H1 (cell line): Measurements from ENCODE around the gene DERL2. TPM values are rescaled to one million over a fixed set of nuclear protein-coding genes. Genes with fewer than 3 reads are reported as not detected.

Source experiments
- CTCF ChIA-PET: fragments of 300-600 bp; sonication (Branson Sonifier 250); formaldehyde crosslinking; loops from one replicate; lab custom pipeline; 2021; ENCODE audit not compliant: partially characterized antibody; lab: Charles Lee
- POLR2A ChIA-PET: fragments of 300-600 bp; sonication (Branson Sonifier 250); formaldehyde crosslinking; loops from one replicate; lab custom pipeline; 2021; ENCODE audit warnings: inconsistent platforms; ENCODE audit not compliant: partially characterized antibody; lab: Charles Lee
- DNase-seq, 2 experiments: peaks; one replicate each; pipeline versions ENCODE4 v3.0.0 to v3.0.0-alpha.2; 2010 to 2022; ENCODE audit warnings: low spot score in 2 of 2, low read depth in 1 of 2, mixed read lengths in 1 of 2
- FAIRE-seq: peaks from 2 replicates; lab custom pipeline; 2011; peaks lifted over from hg19 to GRCh38; lab: Jason Lieb, UNC
- H2AFZ ChIP-seq: 2 replicates; pipeline ENCODE4 v1.8.1; 2012; ENCODE audit warnings: low read length, inconsistent platforms
- H2AK5ac ChIP-seq: 2 replicates; pipeline ENCODE4 v1.6.1; 2013; ENCODE audit warnings: low read depth, low read length
- H2BK120ac ChIP-seq: replicated peaks from 2 replicates; pipeline ENCODE3; 2013; ENCODE audit warnings: low read depth, low read length, inconsistent platforms
- H2BK12ac ChIP-seq: 2 replicates; pipeline ENCODE4 v1.6.1; 2013; ENCODE audit warnings: low read depth, low read length
- H2BK15ac ChIP-seq: 2 replicates; pipeline ENCODE4 v1.6.1; 2013; ENCODE audit warnings: low read length
- H2BK20ac ChIP-seq: 2 replicates; pipeline ENCODE4 v1.6.1; 2013; ENCODE audit warnings: low read length
- H2BK5ac ChIP-seq: 2 replicates; pipeline ENCODE4 v1.6.1; 2013; ENCODE audit warnings: low read depth, low read length
- H3K14ac ChIP-seq: 2 replicates; pipeline ENCODE4 v1.6.1; 2013; ENCODE audit warnings: inconsistent platforms; ENCODE audit not compliant: insufficient read length
- H3K18ac ChIP-seq: 2 replicates; pipeline ENCODE4 v1.6.1; 2013; ENCODE audit warnings: low read length; ENCODE audit errors: extremely low read depth
- H3K23ac ChIP-seq: 2 replicates; pipeline ENCODE4 v1.6.1; 2013; ENCODE audit warnings: inconsistent platforms; ENCODE audit not compliant: insufficient read length
- H3K23me2 ChIP-seq: 2 replicates; pipeline ENCODE4 v1.6.1; 2013; ENCODE audit warnings: low read depth, low read length
- H3K27ac ChIP-seq: 2 replicates; pipeline ENCODE4 v1.6.1; 2011; ENCODE audit warnings: low read depth, low read length, inconsistent platforms
- H3K27me3 ChIP-seq, 4 experiments: replicated peaks in 1 of 4; 1 replicate in 1 of 4; 2 replicates in 3 of 4; pipeline versions ENCODE4 v1.6.1 to v1.8.1; 2011 to 2013; ENCODE audit warnings: low read length in 3 of 4, mild to moderate bottlenecking in 3 of 4, inconsistent platforms in 2 of 4, mixed read lengths in 2 of 4, moderate library complexity in 1 of 4; ENCODE audit not compliant: control insufficient read depth in 3 of 4, insufficient read depth in 3 of 4; ENCODE audit errors: extremely low read depth in 1 of 4
- H3K36me3 ChIP-seq, 4 experiments: 2 replicates each; pipeline versions ENCODE4 v1.6.1 to v1.8.1; 2011 to 2013; ENCODE audit warnings: mild to moderate bottlenecking in 4 of 4, low read length in 3 of 4, moderate library complexity in 2 of 4, control low read depth in 1 of 4, inconsistent platforms in 1 of 4; ENCODE audit not compliant: insufficient read depth in 4 of 4, control insufficient read depth in 2 of 4
- H3K4ac ChIP-seq: replicated peaks from 2 replicates; pipeline ENCODE3; 2013; ENCODE audit warnings: low read length, low read depth, mixed read lengths, inconsistent platforms; ENCODE audit not compliant: insufficient read length
- H3K4me1 ChIP-seq, 4 experiments: replicated peaks in 1 of 4; 1 replicate in 1 of 4; 2 replicates in 3 of 4; pipeline versions ENCODE4 v1.6.1 to v1.8.1; 2011 to 2013; ENCODE audit warnings: low read length in 3 of 4, inconsistent platforms in 2 of 4, mixed read lengths in 1 of 4; ENCODE audit not compliant: insufficient read depth in 4 of 4, control insufficient read depth in 3 of 4
- H3K4me2 ChIP-seq, 2 experiments: 2 replicates each; pipeline versions ENCODE4 v1.6.1 to v1.8.1; 2011 to 2013; ENCODE audit warnings: low read depth in 2 of 2, low read length in 2 of 2, control low read depth in 1 of 2, inconsistent platforms in 1 of 2, mild to moderate bottlenecking in 1 of 2; ENCODE audit not compliant: insufficient read depth in 1 of 2
- H3K4me3 ChIP-seq, 4 experiments: fragments of 200-600, 300-600 bp in 1 of 4; sonication (generic), shearing (Covaris generic), sonication (Bioruptor Twin) in 1 of 4; 2 replicates each; pipeline versions ENCODE4 v1.5.1 to v1.8.1; 2011 to 2016; ENCODE audit warnings: low read length in 4 of 4, low read depth in 3 of 4, control low read depth in 2 of 4, inconsistent platforms in 2 of 4, mild to moderate bottlenecking in 2 of 4, mixed read lengths in 1 of 4, moderate library complexity in 1 of 4; ENCODE audit not compliant: insufficient read depth in 2 of 4; ENCODE audit errors: extremely low read depth in 1 of 4
- H3K56ac ChIP-seq: replicated peaks from 2 replicates; pipeline ENCODE3; 2013; ENCODE audit warnings: low read depth, mild to moderate bottlenecking, mixed read lengths, low read length, inconsistent platforms; ENCODE audit not compliant: insufficient read length
- H3K79me1 ChIP-seq: 2 replicates; pipeline ENCODE4 v1.6.1; 2013; ENCODE audit warnings: low read depth, low read length, control low read depth
- H3K79me2 ChIP-seq, 2 experiments: 2 replicates each; pipeline versions ENCODE4 v1.6.1 to v1.8.1; 2012 to 2013; ENCODE audit warnings: low read length in 2 of 2, mild to moderate bottlenecking in 2 of 2, inconsistent platforms in 1 of 2; ENCODE audit not compliant: insufficient read depth in 2 of 2, control insufficient read depth in 1 of 2
- H3K9ac ChIP-seq, 4 experiments: replicated peaks in 1 of 4; 1 replicate in 1 of 4; 2 replicates in 3 of 4; pipeline versions ENCODE4 v1.6.1 to v1.8.1; 2011 to 2013; ENCODE audit warnings: low read depth in 3 of 4, low read length in 3 of 4, control low read depth in 2 of 4, mild to moderate bottlenecking in 2 of 4, moderate library complexity in 2 of 4, inconsistent platforms in 1 of 4; ENCODE audit errors: extremely low read depth in 1 of 4
- H3K9me3 ChIP-seq, 2 experiments: 2 replicates each; pipeline versions ENCODE4 v1.6.1 to v1.8.1; 2012 to 2013; ENCODE audit warnings: mild to moderate bottlenecking in 2 of 2, moderate library complexity in 2 of 2, control low read depth in 1 of 2, inconsistent platforms in 1 of 2, low read depth in 1 of 2, low read length in 1 of 2, mixed read lengths in 1 of 2; ENCODE audit not compliant: insufficient read depth in 2 of 2
- H4K20me1 ChIP-seq, 2 experiments: replicated peaks in 1 of 2; 2 replicates each; pipeline versions ENCODE3 to v1.8.1; 2011 to 2013; ENCODE audit warnings: inconsistent platforms in 2 of 2, low read length in 2 of 2, mild to moderate bottlenecking in 1 of 2; ENCODE audit not compliant: insufficient read depth in 2 of 2, control insufficient read depth in 1 of 2
- H4K5ac ChIP-seq: 2 replicates; pipeline ENCODE4 v1.6.1; 2013; ENCODE audit warnings: low read length, low read depth, mixed read lengths, inconsistent platforms; ENCODE audit not compliant: insufficient read length
- H4K8ac ChIP-seq: 2 replicates; pipeline ENCODE4 v1.8.0; 2013; ENCODE audit warnings: mild to moderate bottlenecking, moderate library complexity, low read length, inconsistent platforms; ENCODE audit not compliant: insufficient read depth; ENCODE audit errors: extremely low read depth
- H4K91ac ChIP-seq: replicated peaks from 2 replicates; pipeline ENCODE3; 2013; ENCODE audit warnings: low read length, mixed read lengths, inconsistent platforms; ENCODE audit not compliant: insufficient read length
- CHD7 ChIP-seq: fragments of 300-600 bp; sonication (generic); IDR thresholded peaks from 2 replicates; pipeline ENCODE4 v1.7.1; 2012; ENCODE audit warnings: low read length, moderate library complexity, mild to moderate bottlenecking, inconsistent platforms; ENCODE audit not compliant: insufficient replicate concordance
- WGBS, 2 experiments: shearing (Covaris generic) in 1 of 2; methylation state at CpG; one replicate each; pipeline versions ENCODE4 v1.1.6 to v1.1.7; 2013 to 2015; ENCODE audit warnings: low lambda C conversion rate in 2 of 2, mixed read lengths in 2 of 2, inconsistent platforms in 1 of 2, low coverage in 1 of 2, missing lambda C conversion rate in 1 of 2; ENCODE audit not compliant: insufficient replicate concordance in 2 of 2, insufficient coverage in 1 of 2, insufficient read length in 1 of 2; ENCODE audit errors: extremely low coverage in 1 of 2, missing lambda C conversion rate in 1 of 2; 5-methylcytosine and 5-hydroxymethylcytosine counted together
- polyA plus RNA-seq, 7 experiments: library from polyadenylated mRNA; depleted of rRNA in 3 of 7; stranded (reverse) in 5 of 7; unstranded in 2 of 7; fragments of >200 nt in 5 of 7; fragments of 200-250 nt in 2 of 7; gene quantifications; 1 replicate in 5 of 7; 2 replicates in 1 of 7; 4 replicates in 1 of 7; pipeline versions ENCODE4 v1.2.1 to v1.2.3, GENCODE V29; 2011 to 2013; ENCODE audit warnings: missing spikeins in 2 of 7, mixed read lengths in 2 of 7
- total RNA-seq: library from RNA; stranded (reverse); fragmentation: NEBNext Ultra II Directional; extraction: Animal tissue kit (Norgen Biotek cat#: 25700); gene quantifications from 2 replicates; pipeline ENCODE4 v1.2.1, GENCODE V29; 2021

Gene DERL2
- total and polyA plus RNA-seq, 2 of the 8 experiments (the other 6 are each of a cell fraction or from before 2014, with no cell fraction given), result 55.3 to 58.4 TPM

GRCh38 chr17:5535436-5535835 is 49.5 kb upstream of the DERL2 start:
- no peak for DNase-seq
- H3K18ac ChIP-seq, result no peak overlapping the region
- CTCF ChIA-PET, result no interaction called here
- no peak for TF ChIP-seq CHD7

More at GRCh38 chr17:5535436-5535835, 49.5 kb upstream of the DERL2 start:
- Histone ChIP-seq H2AFZ (no peak overlapping the region), H2BK20ac (no peak overlapping the region), H3K9me3 (no peaks in the 10 kb centered on the region), H3K14ac (no peak overlapping the region), H2BK5ac (no peak overlapping the region), H3K56ac (no peak overlapping the region), H2BK12ac (no peak overlapping the region), H4K91ac (no peak overlapping the region), H4K20me1 (no peaks in the 10 kb centered on the region), H2BK120ac (no peak overlapping the region), H3K4me1 (no peaks in the 10 kb centered on the region; a peak in 1 of 7 replicates), H3K23me2 (no peaks in the 10 kb centered on the region), H3K79me1 (no peaks in the 10 kb centered on the region), H4K5ac (no peak overlapping the region), H3K27me3 (no peaks in the 10 kb centered on the region), H3K79me2 (no peaks in the 10 kb centered on the region), H3K4me2 (no peak overlapping the region), H3K4me3 (no peak overlapping the region), H2BK15ac (no peak overlapping the region), H3K23ac (no peak overlapping the region), H3K4ac (no peak overlapping the region), H3K27ac (no peak overlapping the region), H2AK5ac (no peak overlapping the region), H4K8ac (no peak overlapping the region), H3K9ac (no peak overlapping the region), H3K36me3 (no peaks in the 10 kb centered on the region)
- POLR2A ChIA-PET, result no interaction called here
- 97% methylated on average over 2 of the region's 2 CpGs; no CpG with 5 or more reads in 1 of the 2 experiments for WGBS, 2 experiments
- no peak for FAIRE-seq
